Stomach (tissue), 4 donors: ENCODE measurements around the gene HMOX2.

Experiments used
- CTCF ChIP-seq, 7 experiments: fragments of 450-650 bp in 4 of 7; fragments of 200-600 bp in 3 of 7; sonication (generic) in 3 of 7; IDR thresholded peaks; one replicate each; pipeline ENCODE4 v1.5.1; 2016 to 2019; ENCODE audit warnings: antibody characterized with exemption in 7 of 7, control low read depth in 2 of 7, mild to moderate bottlenecking in 1 of 7
- POLR2A ChIP-seq, 4 donors: fragments of 450-650 bp; IDR thresholded peaks; one replicate each; pipeline ENCODE4 v1.6.1; 2016; ENCODE audit warnings: antibody characterized with exemption in 4 of 4, control low read depth in 2 of 4, mild to moderate bottlenecking in 1 of 4, moderate library complexity in 1 of 4
- POLR2AphosphoS5 ChIP-seq, 3 donors: sonication (generic); formaldehyde crosslinking; IDR thresholded peaks; one replicate each; pipeline ENCODE4 v1.6.1; 2016; ENCODE audit warnings: antibody characterized with exemption in 3 of 3

GRCh38 chr16:4481526-4481925, 5.3 kb downstream of the HMOX2 start:
- TF ChIP-seq CTCF (IDR thresholded peaks at IDR 0.05) (no peak), POLR2A (IDR thresholded peaks at IDR 0.05) (no peak), POLR2AphosphoS5 (IDR thresholded peaks at IDR 0.05) (no peak)
